ENCODE results near the gene CCDC107. TPM values are rescaled to one million over a fixed set of nuclear protein-coding genes. Genes with fewer than 3 reads are reported as not detected.

Gene CCDC107
- total RNA-seq, 1 experiment from 2014 or later, result 11.8 TPM

DNA sequence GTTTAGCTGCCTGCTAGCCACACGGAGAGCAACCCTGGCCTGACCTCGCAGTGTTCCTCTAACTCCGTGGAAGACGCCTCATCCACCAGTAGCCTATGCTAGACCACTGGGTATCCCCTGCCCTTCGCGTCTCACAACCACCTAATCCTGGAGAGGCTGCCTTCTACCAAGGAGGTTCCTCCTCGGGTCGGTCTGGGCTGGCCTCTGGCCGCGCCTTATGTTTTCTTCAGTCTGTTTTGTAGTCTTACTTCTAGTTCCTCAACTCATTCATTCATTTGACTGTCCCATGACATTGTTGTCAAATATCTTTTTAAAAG, 33.2 kb downstream of the CCDC107 start:
- Mint-ChIP-seq H3K27me3 (ENCODE audit: insufficient read depth, unreplicated experiment) (no peaks in the 10 kb centered on the region), H3K4me1 (ENCODE audit: low read depth, unreplicated experiment) (peaks cover 8% of the 10 kb centered on the region), H3K27ac (ENCODE audit: unreplicated experiment) (peak overlapping the region; percentile 95), H3K9me3 (ENCODE audit: unreplicated experiment) (no peaks in the 10 kb centered on the region), H3K4me3 (ENCODE audit: unreplicated experiment) (peak overlapping the region; percentile 80), H3K36me3 (ENCODE audit: insufficient read depth, unreplicated experiment) (peaks cover 15% of the 10 kb centered on the region)
- DNase-seq, result no peak
- H3K9me3 ChIP-seq, result no peaks in the 10 kb centered on the region
- H3K36me3 ChIP-seq (ENCODE audit: control insufficient read depth, insufficient read depth, low read length), result no peaks in the 10 kb centered on the region
- CTCF ChIA-PET, result interaction anchor here (1.3 to 3.0 kb wide), 3 partner anchors 21 to 34 kb away, joined by 4 to 19 read pairs (median 6); partner anchors contain the start of genes CCDC107 and RMRP
- peak overlapping the region; percentile 60 for H3K4me3 ChIP-seq (ENCODE audit: low read depth, low read length)
- H3K27me3 ChIP-seq (replicated peaks; ENCODE audit: control insufficient read depth, insufficient read depth, low read length), result no peaks in the 10 kb centered on the region
- TF ChIP-seq, protein P1, sequence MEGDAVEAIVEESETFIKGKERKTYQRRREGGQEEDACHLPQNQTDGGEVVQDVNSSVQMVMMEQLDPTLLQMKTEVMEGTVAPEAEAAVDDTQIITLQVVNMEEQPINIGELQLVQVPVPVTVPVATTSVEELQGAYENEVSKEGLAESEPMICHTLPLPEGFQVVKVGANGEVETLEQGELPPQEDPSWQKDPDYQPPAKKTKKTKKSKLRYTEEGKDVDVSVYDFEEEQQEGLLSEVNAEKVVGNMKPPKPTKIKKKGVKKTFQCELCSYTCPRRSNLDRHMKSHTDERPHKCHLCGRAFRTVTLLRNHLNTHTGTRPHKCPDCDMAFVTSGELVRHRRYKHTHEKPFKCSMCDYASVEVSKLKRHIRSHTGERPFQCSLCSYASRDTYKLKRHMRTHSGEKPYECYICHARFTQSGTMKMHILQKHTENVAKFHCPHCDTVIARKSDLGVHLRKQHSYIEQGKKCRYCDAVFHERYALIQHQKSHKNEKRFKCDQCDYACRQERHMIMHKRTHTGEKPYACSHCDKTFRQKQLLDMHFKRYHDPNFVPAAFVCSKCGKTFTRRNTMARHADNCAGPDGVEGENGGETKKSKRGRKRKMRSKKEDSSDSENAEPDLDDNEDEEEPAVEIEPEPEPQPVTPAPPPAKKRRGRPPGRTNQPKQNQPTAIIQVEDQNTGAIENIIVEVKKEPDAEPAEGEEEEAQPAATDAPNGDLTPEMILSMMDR (IDR thresholded peaks at IDR 0.05; ENCODE audit: insufficient read depth in 1 of 2, low read depth in 1 of 2, low read length in 1 of 2, severe bottlenecking in 1 of 2, unreplicated experiment in 1 of 2), result no peak
- H3K4me1 ChIP-seq, result peaks cover 32% of the 10 kb centered on the region
- POLR2A ChIA-PET, result interaction anchor here (0.7 to 2.0 kb wide), 7 partner anchors 10 to 37 kb away, joined by 3 to 6 read pairs (median 5); partner anchors contain the start of genes ARHGEF39, CCDC107 and RMRP
- intact Hi-C loops (cut with micrococcal nuclease; ENCODE audit: unreplicated experiment), result loop anchor here (1.0 to 5.0 kb wide), 2 partner anchors 22 to 34 kb away; partner anchors contain the start of genes CCDC107 and RMRP
- no TSS peak for BruUV-seq (replicated peaks)

DNA sequence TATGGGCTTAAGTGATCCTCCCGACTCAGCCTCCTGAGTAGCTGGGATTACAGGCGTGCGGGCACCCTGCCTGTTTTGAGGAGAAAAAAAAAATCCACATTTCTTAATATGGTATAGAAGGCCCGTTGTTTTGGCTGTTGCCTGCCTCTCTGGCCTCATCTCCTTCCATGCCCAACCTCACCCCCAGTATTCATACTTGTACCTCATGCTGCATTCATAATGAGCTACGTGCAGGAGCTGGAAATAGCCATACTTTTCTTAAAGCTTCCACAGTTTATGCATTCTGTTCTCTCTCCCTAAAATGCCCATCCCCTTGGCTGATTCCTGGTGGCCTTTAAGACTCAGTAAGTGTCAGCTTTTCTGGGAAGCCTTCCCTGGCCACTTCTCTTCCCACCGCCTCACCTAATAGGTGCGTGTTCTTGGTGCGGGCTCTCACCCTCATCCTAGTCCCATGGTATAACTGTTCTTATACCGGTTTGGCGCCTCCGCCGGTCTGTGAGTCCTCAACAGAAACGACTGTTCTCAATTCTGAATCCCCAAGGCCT, 33.7 kb downstream of the CCDC107 start:
- BruUV-seq (replicated peaks), result no TSS peak

GRCh38 chr9:35695943-35696401, 37.9 kb downstream of the CCDC107 start:
- CTCF ChIA-PET, result interaction anchor here (0.9 to 4.8 kb wide), 18 partner anchors 8 to 92 kb away, joined by 3 to 35 read pairs (median 5); partner anchors contain the start of genes ARHGEF39, CCDC107, CREB3 and GBA2
- Mint-ChIP-seq H3K4me1 (ENCODE audit: low read depth, unreplicated experiment) (no peaks in the 10 kb centered on the region), H3K4me3 (ENCODE audit: unreplicated experiment) (no peak overlapping the region), H3K27me3 (ENCODE audit: insufficient read depth, unreplicated experiment) (no peaks in the 10 kb centered on the region), H3K9me3 (ENCODE audit: unreplicated experiment) (no peaks in the 10 kb centered on the region), H3K27ac (ENCODE audit: unreplicated experiment) (no peak overlapping the region), H3K36me3 (ENCODE audit: insufficient read depth, unreplicated experiment) (peaks cover 22% of the 10 kb centered on the region)
- H3K4me1 ChIP-seq, result peaks cover 12% of the 10 kb centered on the region
- TF ChIP-seq, protein P1 (IDR thresholded peaks at IDR 0.05; ENCODE audit: insufficient read depth in 1 of 2, low read depth in 1 of 2, low read length in 1 of 2, severe bottlenecking in 1 of 2, unreplicated experiment in 1 of 2), result no peak
- H3K36me3 ChIP-seq (ENCODE audit: control insufficient read depth, insufficient read depth, low read length), result peaks cover 1% of the 10 kb centered on the region
- BruUV-seq (replicated peaks), result no TSS peak
- no peak overlapping the region for H3K4me3 ChIP-seq (ENCODE audit: low read depth, low read length)
- H3K9me3 ChIP-seq, result no peaks in the 10 kb centered on the region
- intact Hi-C loops (cut with micrococcal nuclease; ENCODE audit: unreplicated experiment), result loop anchor here (1.0 kb wide), 2 partner anchors 27 to 36 kb away; partner anchors contain the start of genes CREB3 and TLN1
- H3K27me3 ChIP-seq (replicated peaks; ENCODE audit: control insufficient read depth, insufficient read depth, low read length), result no peaks in the 10 kb centered on the region
- DNase-seq, result no peak
- POLR2A ChIA-PET, result interaction anchor here (0.5 to 1.6 kb wide), 5 partner anchors 31 to 50 kb away, joined by 3 to 9 read pairs (median 7); partner anchors contain the start of gene ARHGEF39

More for the DNA sequence above, 33.7 kb downstream of the CCDC107 start:
- H3K9me3 Mint-ChIP-seq (ENCODE audit: unreplicated experiment), result no peaks in the 10 kb centered on the region
- H3K27me3 Mint-ChIP-seq (ENCODE audit: insufficient read depth, unreplicated experiment), result no peaks in the 10 kb centered on the region
- no peak for DNase-seq
- peak overlapping the region; percentile 95 for H3K27ac Mint-ChIP-seq (ENCODE audit: unreplicated experiment)
- peaks cover 8% of the 10 kb centered on the region for H3K4me1 Mint-ChIP-seq (ENCODE audit: low read depth, unreplicated experiment)
- TF ChIP-seq, protein P1 (IDR thresholded peaks at IDR 0.05; ENCODE audit: insufficient read depth in 1 of 2, low read depth in 1 of 2, low read length in 1 of 2, severe bottlenecking in 1 of 2, unreplicated experiment in 1 of 2), result no peak
- Histone ChIP-seq H3K4me3 (ENCODE audit: low read depth, low read length) (no peak overlapping the region), H3K9me3 (no peaks in the 10 kb centered on the region), H3K4me1 (peaks cover 34% of the 10 kb centered on the region), H3K27me3 (replicated peaks; ENCODE audit: control insufficient read depth, insufficient read depth, low read length) (no peaks in the 10 kb centered on the region), H3K36me3 (ENCODE audit: control insufficient read depth, insufficient read depth, low read length) (peaks cover 1% of the 10 kb centered on the region; the same call in 1 of the 2 replicates)
- ChIA-PET POLR2A (interaction anchor here (0.7 to 2.0 kb wide), 4 partner anchors 10 to 36 kb away, joined by 3 to 6 read pairs (median 4); partner anchors contain the start of genes CCDC107 and RMRP), CTCF (interaction anchor here (3.0 kb wide), 1 partner anchor 31 kb away, joined by 19 read pairs; no protein-coding TSS in a partner anchor)
- H3K4me3 Mint-ChIP-seq (ENCODE audit: unreplicated experiment), result peak overlapping the region; percentile 80
- H3K36me3 Mint-ChIP-seq (ENCODE audit: insufficient read depth, unreplicated experiment), result peaks cover 21% of the 10 kb centered on the region
- intact Hi-C loops (cut with micrococcal nuclease; ENCODE audit: unreplicated experiment), result loop anchor here (1.0 to 5.0 kb wide), 2 partner anchors 23 to 35 kb away; partner anchors contain the start of genes CCDC107 and RMRP

All from Caco-2 (cell line).